HCT116 (cell line): ENCODE results near the gene IGFBP6. TPM values are rescaled to one million over a fixed set of nuclear protein-coding genes. Genes with fewer than 3 reads are reported as not detected.
A peak's percentile ranks its signal among the peaks of the same experiment; 100 is the strongest.

ENCODE experiments used
- ATAC-seq: fragments of 200-7000 bp; cut with Tn5 transposase; 2 replicates; pipeline ENCODE4 v1.9.1; 2020; ENCODE audit warnings: mild to moderate bottlenecking, moderate library complexity
- BruUV-seq: library from RNA; stranded (reverse); fragments of 400-500 nt; replicated peaks from 2 replicates; lab custom pipeline; 2021; lab: Mats Ljungman, UMichigan
- CTCF ChIA-PET: fragments of 300-600 bp; sonication (Branson Sonifier 250); formaldehyde crosslinking; loops from one replicate; lab custom pipeline; 2021; ENCODE audit warnings: antibody characterized with exemption; lab: Charles Lee
- POLR2A ChIA-PET: fragments of 300-600, 350-600 bp; sonication (Branson Sonifier 250); formaldehyde crosslinking; loops from one replicate; lab custom pipeline; 2021; ENCODE audit warnings: antibody characterized with exemption; lab: Charles Lee
- RAD21 ChIA-PET, 2 experiments: fragments of 300-600 bp; sonication (Branson Sonifier 250); formaldehyde crosslinking; loops; one replicate each; lab custom pipeline; 2023; ENCODE audit warnings: low total read pairs in 2 of 2; ENCODE audit not compliant: uncharacterized antibody in 2 of 2, unreplicated experiment in 2 of 2, low non-redundant PET in 1 of 2; lab: Charles Lee
- DNase-seq: peaks from one replicate; pipeline ENCODE4 v3.0.0-alpha.2; 2010; ENCODE audit warnings: low read depth, low spot score
- H2AFZ ChIP-seq: fragments of 200-600 bp; shearing (Covaris generic), sonication (generic); 2 replicates; pipeline ENCODE4 v1.6.1; 2017; ENCODE audit warnings: low read depth, mixed run types, mixed read lengths, antibody characterized with exemption, low read length; ENCODE audit not compliant: poor library complexity, severe bottlenecking
- H3K27ac ChIP-seq: 2 replicates; pipeline ENCODE4 v1.5.1; 2012; ENCODE audit warnings: low read depth, low read length
- H3K27me3 ChIP-seq: fragments of 200-600 bp; sonication (generic); 2 replicates; pipeline ENCODE4 v1.6.1; 2016; ENCODE audit warnings: mixed run types, low read length, mixed read lengths; ENCODE audit not compliant: insufficient read depth
- H3K36me3 ChIP-seq, 2 experiments: fragments of 200-500 bp in 1 of 2; fragments of 200-600 bp in 1 of 2; sonication (Bioruptor generic) in 1 of 2; sonication (generic) in 1 of 2; 2 replicates each; pipeline versions ENCODE4 v1.5.1 to v1.6.1; 2014 to 2016; ENCODE audit warnings: low read length in 2 of 2, inconsistent platforms in 1 of 2, mixed read lengths in 1 of 2, mixed run types in 1 of 2; ENCODE audit not compliant: insufficient read depth in 2 of 2, control insufficient read depth in 1 of 2
- H3K4me1 ChIP-seq, 2 experiments: fragments of 200-600 bp in 1 of 2; sonication (generic) in 1 of 2; 2 replicates each; pipeline versions ENCODE4 v1.5.1 to v1.6.1; 2012 to 2017; ENCODE audit warnings: low read length in 2 of 2, inconsistent platforms in 1 of 2, mild to moderate bottlenecking in 1 of 2, mixed read lengths in 1 of 2, mixed run types in 1 of 2, moderate library complexity in 1 of 2; ENCODE audit not compliant: insufficient read depth in 2 of 2, control insufficient read depth in 1 of 2
- H3K4me2 ChIP-seq: fragments of 200-600 bp; sonication (generic); 2 replicates; pipeline ENCODE4 v1.6.1; 2017; ENCODE audit warnings: mixed run types, low read length, mixed read lengths
- H3K4me3 ChIP-seq, 2 experiments: fragments of 200-600 bp in 1 of 2; sonication (generic) in 1 of 2; replicated peaks in 1 of 2; 2 replicates each; pipeline ENCODE4 v1.5.1; 2011 to 2016; ENCODE audit warnings: low read length in 2 of 2, control low read depth in 1 of 2, low read depth in 1 of 2, mild to moderate bottlenecking in 1 of 2, mixed read lengths in 1 of 2, mixed run types in 1 of 2
- H3K79me2 ChIP-seq: fragments of 200-600 bp; sonication (generic); 2 replicates; pipeline ENCODE4 v1.6.1; 2017; ENCODE audit warnings: mild to moderate bottlenecking, mixed run types, low read length, moderate library complexity, mixed read lengths; ENCODE audit not compliant: insufficient read depth
- H3K9ac ChIP-seq: fragments of 200-600 bp; sonication (generic); 2 replicates; pipeline ENCODE4 v1.6.1; 2016; ENCODE audit warnings: low read length, mixed read lengths
- H3K9me2 ChIP-seq: fragments of 200-600 bp; sonication (generic), shearing (Covaris generic); 2 replicates; pipeline ENCODE4 v1.6.1; 2017; ENCODE audit warnings: mixed run types, mild to moderate bottlenecking, moderate library complexity; ENCODE audit not compliant: insufficient read depth
- H3K9me3 ChIP-seq, 2 experiments: fragments of 200-500 bp in 1 of 2; fragments of 200-600 bp in 1 of 2; sonication (Bioruptor generic) in 1 of 2; sonication (generic) in 1 of 2; 2 replicates each; pipeline ENCODE4 v1.6.1; 2014 to 2017; ENCODE audit warnings: low read length in 2 of 2, mixed read lengths in 2 of 2, inconsistent platforms in 1 of 2, low read depth in 1 of 2, mild to moderate bottlenecking in 1 of 2, mixed run types in 1 of 2, moderate library complexity in 1 of 2; ENCODE audit not compliant: control insufficient read depth in 1 of 2, insufficient read depth in 1 of 2
- H4K20me1 ChIP-seq: fragments of 200-600 bp; sonication (generic), shearing (Covaris generic); 2 replicates; pipeline ENCODE4 v1.6.1; 2017; ENCODE audit warnings: mixed run types, mild to moderate bottlenecking, moderate library complexity; ENCODE audit not compliant: insufficient read depth
- CBX3 ChIP-seq: IDR thresholded peaks from 2 replicates; pipeline ENCODE4 v1.6.1; 2012; ENCODE audit warnings: low read depth
- EGR1 ChIP-seq: IDR thresholded peaks from 2 replicates; pipeline ENCODE4 v1.6.1; 2012; ENCODE audit warnings: low read depth
- EZH2 ChIP-seq: fragments of 200-600 bp; sonication (generic); IDR thresholded peaks from 2 replicates; pipeline ENCODE4 v1.6.1; 2017; ENCODE audit warnings: antibody characterized with exemption, mixed run types
- JUND ChIP-seq: IDR thresholded peaks from 2 replicates; pipeline ENCODE4 v1.6.1; 2012
- POLR2AphosphoS5 ChIP-seq: IDR thresholded peaks from 2 replicates; pipeline ENCODE4 v1.6.1; 2011; ENCODE audit warnings: mild to moderate bottlenecking, low read depth, low read length, moderate library complexity
- RAD21 ChIP-seq: IDR thresholded peaks from 2 replicates; pipeline ENCODE4 v1.6.1; 2012; ENCODE audit warnings: low read depth, mild to moderate bottlenecking
- SRF ChIP-seq: IDR thresholded peaks from 2 replicates; pipeline ENCODE4 v1.6.1; 2012; ENCODE audit warnings: low read depth
- YY1 ChIP-seq: IDR thresholded peaks from 2 replicates; pipeline ENCODE4 v1.6.1; 2011; ENCODE audit warnings: low read length, low read depth, moderate library complexity, mild to moderate bottlenecking; ENCODE audit not compliant: insufficient replicate concordance; ENCODE audit errors: extremely low read depth
- intact Hi-C: fragments of 100-400 bp; cut with micrococcal nuclease; formaldehyde crosslinking; loops from 2 replicates; pipeline ENCODE4 v1.10.0; 2022
- total RNA-seq: library from RNA; stranded (reverse); gene quantifications from one replicate; pipeline ENCODE4 v1.2.1, GENCODE V29; 2021; ENCODE audit not compliant: unreplicated experiment
- TF ChIP-seq, protein P1 (sequence below), 3 experiments: fragments of 200-600 bp in 1 of 3; sonication (generic) in 1 of 3; IDR thresholded peaks in 2 of 3; conservative IDR thresholded peaks in 1 of 3; 2 replicates each; pipeline ENCODE4 v1.5.1; 2012 to 2017; ENCODE audit warnings: low read depth in 2 of 3, low read length in 2 of 3, antibody characterized with exemption in 1 of 3, borderline replicate concordance in 1 of 3, control low read depth in 1 of 3, mild to moderate bottlenecking in 1 of 3, mixed read lengths in 1 of 3, mixed run types in 1 of 3, moderate library complexity in 1 of 3; ENCODE audit not compliant: insufficient read depth in 1 of 3
- TF ChIP-seq, protein P2 (sequence below): IDR thresholded peaks from 2 replicates; pipeline ENCODE4 v1.6.1; 2012
- TF ChIP-seq, protein P3 (sequence below): IDR thresholded peaks from 2 replicates; pipeline ENCODE4 v1.6.1; 2012; ENCODE audit warnings: low read depth
- TF ChIP-seq, protein P4 (sequence below): IDR thresholded peaks from 2 replicates; pipeline ENCODE4 v1.6.1; 2011; ENCODE audit warnings: mild to moderate bottlenecking, low read length, moderate library complexity; ENCODE audit not compliant: insufficient replicate concordance; ENCODE audit errors: extremely low read depth
- TF ChIP-seq, protein P5 (sequence below): IDR thresholded peaks from 2 replicates; pipeline ENCODE4 v1.6.1; 2012

The IGFBP6 gene
- total RNA-seq, 1 experiment from 2014 or later, result 83.4 TPM

DNA sequence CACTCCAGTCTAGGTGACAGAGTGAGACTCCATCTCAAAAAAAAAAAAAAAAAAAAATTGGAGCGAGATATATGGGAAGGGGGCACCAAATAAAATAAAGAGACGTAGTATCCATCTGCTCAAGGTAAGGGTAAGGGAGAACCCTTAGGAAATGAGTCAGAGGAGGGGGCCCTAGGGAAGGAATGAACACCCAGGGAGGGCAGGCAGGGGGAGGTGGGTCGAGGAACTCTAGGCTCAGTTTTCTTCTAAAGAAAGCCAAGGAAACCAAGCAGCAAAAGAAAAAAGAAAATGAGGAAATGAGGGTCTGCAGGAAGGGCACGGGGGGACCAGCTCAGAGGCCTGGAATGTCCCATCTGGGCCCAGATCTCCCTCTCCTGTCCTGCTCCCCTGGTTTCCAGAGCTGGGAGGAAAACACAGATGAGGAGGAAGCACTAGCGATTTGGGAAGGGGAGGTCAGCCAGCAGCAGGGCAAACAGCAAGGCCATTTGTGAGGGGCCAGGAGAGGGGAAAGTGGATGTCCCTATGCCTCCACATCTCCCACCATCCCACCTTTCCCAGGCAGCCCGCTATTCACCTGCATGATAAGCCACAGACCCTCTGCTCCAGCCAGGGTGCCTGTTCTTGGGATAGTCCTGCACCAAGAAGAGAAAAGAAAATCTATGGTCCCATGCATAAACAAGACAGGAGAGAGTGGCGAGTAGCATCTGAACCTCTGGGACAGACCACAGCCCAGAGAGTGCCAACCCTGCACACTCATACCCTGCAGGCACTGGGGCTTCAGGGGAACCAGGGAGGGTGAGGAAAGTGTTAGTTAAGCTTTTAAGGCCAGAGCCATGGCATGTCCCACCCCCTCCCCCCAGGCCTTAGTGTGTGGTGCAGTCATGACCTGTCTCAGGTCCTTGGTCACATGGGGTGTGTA lies 30.1 kb upstream of the IGFBP6 start:
- TF ChIP-seq JUND (no peak), RAD21 (no peak), EZH2 (no peak), CBX3 (no peak), SRF (no peak), EGR1 (no peak), POLR2AphosphoS5 (no peak), YY1 (no peak)
- TF ChIP-seq, protein P1, sequence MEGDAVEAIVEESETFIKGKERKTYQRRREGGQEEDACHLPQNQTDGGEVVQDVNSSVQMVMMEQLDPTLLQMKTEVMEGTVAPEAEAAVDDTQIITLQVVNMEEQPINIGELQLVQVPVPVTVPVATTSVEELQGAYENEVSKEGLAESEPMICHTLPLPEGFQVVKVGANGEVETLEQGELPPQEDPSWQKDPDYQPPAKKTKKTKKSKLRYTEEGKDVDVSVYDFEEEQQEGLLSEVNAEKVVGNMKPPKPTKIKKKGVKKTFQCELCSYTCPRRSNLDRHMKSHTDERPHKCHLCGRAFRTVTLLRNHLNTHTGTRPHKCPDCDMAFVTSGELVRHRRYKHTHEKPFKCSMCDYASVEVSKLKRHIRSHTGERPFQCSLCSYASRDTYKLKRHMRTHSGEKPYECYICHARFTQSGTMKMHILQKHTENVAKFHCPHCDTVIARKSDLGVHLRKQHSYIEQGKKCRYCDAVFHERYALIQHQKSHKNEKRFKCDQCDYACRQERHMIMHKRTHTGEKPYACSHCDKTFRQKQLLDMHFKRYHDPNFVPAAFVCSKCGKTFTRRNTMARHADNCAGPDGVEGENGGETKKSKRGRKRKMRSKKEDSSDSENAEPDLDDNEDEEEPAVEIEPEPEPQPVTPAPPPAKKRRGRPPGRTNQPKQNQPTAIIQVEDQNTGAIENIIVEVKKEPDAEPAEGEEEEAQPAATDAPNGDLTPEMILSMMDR (IDR thresholded peaks at IDR 0.05 in 2 of 3, conservative IDR thresholded peaks at IDR 0.05 in 1 of 3; ENCODE audit: borderline replicate concordance in 1 of 3, insufficient read depth in 1 of 3, low read depth in 2 of 3, low read length in 2 of 3), result no peak
- TF ChIP-seq, protein P2, sequence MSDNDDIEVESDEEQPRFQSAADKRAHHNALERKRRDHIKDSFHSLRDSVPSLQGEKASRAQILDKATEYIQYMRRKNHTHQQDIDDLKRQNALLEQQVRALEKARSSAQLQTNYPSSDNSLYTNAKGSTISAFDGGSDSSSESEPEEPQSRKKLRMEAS, result no peak
- TF ChIP-seq, protein P3, sequence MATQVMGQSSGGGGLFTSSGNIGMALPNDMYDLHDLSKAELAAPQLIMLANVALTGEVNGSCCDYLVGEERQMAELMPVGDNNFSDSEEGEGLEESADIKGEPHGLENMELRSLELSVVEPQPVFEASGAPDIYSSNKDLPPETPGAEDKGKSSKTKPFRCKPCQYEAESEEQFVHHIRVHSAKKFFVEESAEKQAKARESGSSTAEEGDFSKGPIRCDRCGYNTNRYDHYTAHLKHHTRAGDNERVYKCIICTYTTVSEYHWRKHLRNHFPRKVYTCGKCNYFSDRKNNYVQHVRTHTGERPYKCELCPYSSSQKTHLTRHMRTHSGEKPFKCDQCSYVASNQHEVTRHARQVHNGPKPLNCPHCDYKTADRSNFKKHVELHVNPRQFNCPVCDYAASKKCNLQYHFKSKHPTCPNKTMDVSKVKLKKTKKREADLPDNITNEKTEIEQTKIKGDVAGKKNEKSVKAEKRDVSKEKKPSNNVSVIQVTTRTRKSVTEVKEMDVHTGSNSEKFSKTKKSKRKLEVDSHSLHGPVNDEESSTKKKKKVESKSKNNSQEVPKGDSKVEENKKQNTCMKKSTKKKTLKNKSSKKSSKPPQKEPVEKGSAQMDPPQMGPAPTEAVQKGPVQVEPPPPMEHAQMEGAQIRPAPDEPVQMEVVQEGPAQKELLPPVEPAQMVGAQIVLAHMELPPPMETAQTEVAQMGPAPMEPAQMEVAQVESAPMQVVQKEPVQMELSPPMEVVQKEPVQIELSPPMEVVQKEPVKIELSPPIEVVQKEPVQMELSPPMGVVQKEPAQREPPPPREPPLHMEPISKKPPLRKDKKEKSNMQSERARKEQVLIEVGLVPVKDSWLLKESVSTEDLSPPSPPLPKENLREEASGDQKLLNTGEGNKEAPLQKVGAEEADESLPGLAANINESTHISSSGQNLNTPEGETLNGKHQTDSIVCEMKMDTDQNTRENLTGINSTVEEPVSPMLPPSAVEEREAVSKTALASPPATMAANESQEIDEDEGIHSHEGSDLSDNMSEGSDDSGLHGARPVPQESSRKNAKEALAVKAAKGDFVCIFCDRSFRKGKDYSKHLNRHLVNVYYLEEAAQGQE, result no peak
- TF ChIP-seq, protein P4, sequence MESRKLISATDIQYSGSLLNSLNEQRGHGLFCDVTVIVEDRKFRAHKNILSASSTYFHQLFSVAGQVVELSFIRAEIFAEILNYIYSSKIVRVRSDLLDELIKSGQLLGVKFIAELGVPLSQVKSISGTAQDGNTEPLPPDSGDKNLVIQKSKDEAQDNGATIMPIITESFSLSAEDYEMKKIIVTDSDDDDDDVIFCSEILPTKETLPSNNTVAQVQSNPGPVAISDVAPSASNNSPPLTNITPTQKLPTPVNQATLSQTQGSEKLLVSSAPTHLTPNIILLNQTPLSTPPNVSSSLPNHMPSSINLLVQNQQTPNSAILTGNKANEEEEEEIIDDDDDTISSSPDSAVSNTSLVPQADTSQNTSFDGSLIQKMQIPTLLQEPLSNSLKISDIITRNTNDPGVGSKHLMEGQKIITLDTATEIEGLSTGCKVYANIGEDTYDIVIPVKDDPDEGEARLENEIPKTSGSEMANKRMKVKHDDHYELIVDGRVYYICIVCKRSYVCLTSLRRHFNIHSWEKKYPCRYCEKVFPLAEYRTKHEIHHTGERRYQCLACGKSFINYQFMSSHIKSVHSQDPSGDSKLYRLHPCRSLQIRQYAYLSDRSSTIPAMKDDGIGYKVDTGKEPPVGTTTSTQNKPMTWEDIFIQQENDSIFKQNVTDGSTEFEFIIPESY, result no peak
- TF ChIP-seq, protein P5, sequence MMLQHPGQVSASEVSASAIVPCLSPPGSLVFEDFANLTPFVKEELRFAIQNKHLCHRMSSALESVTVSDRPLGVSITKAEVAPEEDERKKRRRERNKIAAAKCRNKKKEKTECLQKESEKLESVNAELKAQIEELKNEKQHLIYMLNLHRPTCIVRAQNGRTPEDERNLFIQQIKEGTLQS, result no peak
- peaks cover 3 to 36% of the 10 kb centered on the region in 2 experiments; a peak in 3 of 4 replicates for H3K36me3 ChIP-seq
- RAD21 ChIA-PET, result interaction anchor here (1.3 to 3.2 kb wide), 4 partner anchors 30 to 92 kb away, joined by 3 to 30 read pairs (median 18); partner anchors contain the start of gene IGFBP6 (in 2 of the 2)
- no peaks in the 10 kb centered on the region for H3K9me3 ChIP-seq
- BruUV-seq, result no TSS peak
- POLR2A ChIA-PET, result interaction anchor here (1.3 to 2.9 kb wide), 2 partner anchors 12 to 32 kb away, joined by 7 to 13 read pairs; partner anchors contain the start of gene SPRYD3
- ATAC-seq (no peak), DNase-seq (no peak)
- no peak overlapping the region for H3K9ac ChIP-seq
- H3K4me3 ChIP-seq, result no peak overlapping the region
- intact Hi-C loops, result loop anchor here (1.0 to 10.0 kb wide), 2 partner anchors 92 to 217 kb away; no protein-coding TSS in a partner anchor
- peak overlapping the region; percentile 9; the same call in 1 of the 2 replicates for H3K27ac ChIP-seq
- H3K4me2 ChIP-seq, result peak overlapping the region; percentile 62
- H4K20me1 ChIP-seq, result no peaks in the 10 kb centered on the region
- CTCF ChIA-PET, result interaction anchor here (0.5 to 3.9 kb wide), 9 partner anchors 13 to 404 kb away, joined by 3 to 110 read pairs (median 13); partner anchors contain the start of genes CSAD, IGFBP6 and ZNF740
- H2AFZ ChIP-seq, result no peak overlapping the region
- no peaks in the 10 kb centered on the region for H3K9me2 ChIP-seq
- H3K27me3 ChIP-seq, result no peaks in the 10 kb centered on the region
- no peaks in the 10 kb centered on the region for H3K79me2 ChIP-seq
- H3K4me1 ChIP-seq, result peaks cover 12 to 52% of the 10 kb centered on the region in 2 experiments
